22Rv1 (cell line): ENCODE data around the gene POLR2A.

Experiments
- H3K27ac ChIP-seq: fragments of 450-650 bp; 2 replicates; pipeline ENCODE4 v1.5.1; 2017
- ZFX ChIP-seq: fragments of 450-650 bp; IDR thresholded peaks from 2 replicates; pipeline ENCODE4 v1.6.1; 2017; ENCODE audit warnings: antibody characterized with exemption, borderline replicate concordance
- TF ChIP-seq, protein P1 (sequence below): fragments of 450-650 bp; IDR thresholded peaks from 2 replicates; pipeline ENCODE4 v1.5.1; 2017; ENCODE audit warnings: mild to moderate bottlenecking

POLR2A gene

DNA sequence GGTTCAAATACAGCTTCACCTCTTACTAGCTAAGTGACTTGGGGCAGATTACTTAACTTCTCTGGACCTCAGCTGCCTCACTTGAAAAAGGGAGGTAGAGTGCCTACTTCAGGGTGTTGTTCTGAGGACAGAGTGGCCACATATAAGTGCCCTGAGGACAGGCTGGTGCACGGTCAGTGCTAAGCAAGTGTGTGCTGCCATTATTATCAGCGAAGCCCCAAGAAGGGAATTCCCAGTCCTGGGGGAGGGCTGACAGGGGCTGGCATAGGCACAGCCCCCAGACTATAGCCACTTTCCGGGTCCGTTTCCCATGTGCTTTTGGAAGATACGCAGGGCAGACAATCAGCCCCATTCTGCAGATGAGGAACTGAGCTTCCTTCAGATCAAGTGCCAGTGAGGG lies 7.2 kb upstream of the POLR2A start:
- H3K27ac ChIP-seq = peak overlapping the region; percentile 25; the same call in 1 of the 2 replicates
- TF ChIP-seq, protein P1, sequence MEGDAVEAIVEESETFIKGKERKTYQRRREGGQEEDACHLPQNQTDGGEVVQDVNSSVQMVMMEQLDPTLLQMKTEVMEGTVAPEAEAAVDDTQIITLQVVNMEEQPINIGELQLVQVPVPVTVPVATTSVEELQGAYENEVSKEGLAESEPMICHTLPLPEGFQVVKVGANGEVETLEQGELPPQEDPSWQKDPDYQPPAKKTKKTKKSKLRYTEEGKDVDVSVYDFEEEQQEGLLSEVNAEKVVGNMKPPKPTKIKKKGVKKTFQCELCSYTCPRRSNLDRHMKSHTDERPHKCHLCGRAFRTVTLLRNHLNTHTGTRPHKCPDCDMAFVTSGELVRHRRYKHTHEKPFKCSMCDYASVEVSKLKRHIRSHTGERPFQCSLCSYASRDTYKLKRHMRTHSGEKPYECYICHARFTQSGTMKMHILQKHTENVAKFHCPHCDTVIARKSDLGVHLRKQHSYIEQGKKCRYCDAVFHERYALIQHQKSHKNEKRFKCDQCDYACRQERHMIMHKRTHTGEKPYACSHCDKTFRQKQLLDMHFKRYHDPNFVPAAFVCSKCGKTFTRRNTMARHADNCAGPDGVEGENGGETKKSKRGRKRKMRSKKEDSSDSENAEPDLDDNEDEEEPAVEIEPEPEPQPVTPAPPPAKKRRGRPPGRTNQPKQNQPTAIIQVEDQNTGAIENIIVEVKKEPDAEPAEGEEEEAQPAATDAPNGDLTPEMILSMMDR = no peak
- no peak for TF ChIP-seq ZFX

DNA sequence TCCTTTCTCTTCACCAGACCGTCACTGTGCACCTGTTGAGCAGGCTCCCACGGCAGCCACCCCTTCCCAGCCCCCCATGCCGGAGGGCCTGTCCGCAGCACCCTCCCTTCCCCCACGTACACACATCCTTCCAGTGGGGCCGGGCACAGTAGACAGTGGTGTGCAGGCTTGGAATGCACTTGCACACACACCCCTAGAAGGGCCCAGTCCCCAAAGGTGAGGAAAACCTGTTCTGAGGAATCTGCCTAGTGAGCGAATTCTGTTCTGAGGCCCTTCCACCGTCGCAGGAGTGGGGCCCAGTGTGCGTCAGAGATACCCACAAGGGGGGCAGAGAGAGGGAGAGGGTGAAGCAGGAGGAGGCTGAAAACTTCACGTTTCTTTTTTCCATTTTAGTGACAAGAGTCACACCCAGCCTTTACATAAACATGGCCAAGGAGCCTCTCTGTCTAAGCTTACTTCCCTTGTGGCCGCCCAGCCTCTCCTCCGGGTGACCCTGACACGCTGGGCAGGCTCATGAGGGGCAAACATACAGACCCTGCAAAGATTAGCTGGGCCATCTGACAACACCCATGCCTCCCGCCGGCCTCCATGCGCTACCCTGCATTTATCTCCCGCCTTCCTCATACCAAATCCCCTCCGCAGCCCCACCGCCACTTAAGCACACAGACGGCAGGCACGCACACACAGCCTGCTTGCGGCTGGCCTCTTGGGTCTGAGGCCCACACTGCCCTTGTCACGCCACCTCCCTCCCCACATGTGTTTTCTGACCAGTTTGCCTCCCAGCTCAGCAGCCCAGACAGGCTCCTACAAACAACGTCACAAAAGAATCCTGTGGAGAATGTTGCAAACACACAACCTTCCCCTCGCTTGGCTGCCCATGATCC lies 6.5 kb upstream of the POLR2A start:
- TF ChIP-seq ZFX = no peak
- TF ChIP-seq, protein P1 = no peak
- peak overlapping the region; percentile 86; the same call in 1 of the 2 replicates for H3K27ac ChIP-seq

DNA sequence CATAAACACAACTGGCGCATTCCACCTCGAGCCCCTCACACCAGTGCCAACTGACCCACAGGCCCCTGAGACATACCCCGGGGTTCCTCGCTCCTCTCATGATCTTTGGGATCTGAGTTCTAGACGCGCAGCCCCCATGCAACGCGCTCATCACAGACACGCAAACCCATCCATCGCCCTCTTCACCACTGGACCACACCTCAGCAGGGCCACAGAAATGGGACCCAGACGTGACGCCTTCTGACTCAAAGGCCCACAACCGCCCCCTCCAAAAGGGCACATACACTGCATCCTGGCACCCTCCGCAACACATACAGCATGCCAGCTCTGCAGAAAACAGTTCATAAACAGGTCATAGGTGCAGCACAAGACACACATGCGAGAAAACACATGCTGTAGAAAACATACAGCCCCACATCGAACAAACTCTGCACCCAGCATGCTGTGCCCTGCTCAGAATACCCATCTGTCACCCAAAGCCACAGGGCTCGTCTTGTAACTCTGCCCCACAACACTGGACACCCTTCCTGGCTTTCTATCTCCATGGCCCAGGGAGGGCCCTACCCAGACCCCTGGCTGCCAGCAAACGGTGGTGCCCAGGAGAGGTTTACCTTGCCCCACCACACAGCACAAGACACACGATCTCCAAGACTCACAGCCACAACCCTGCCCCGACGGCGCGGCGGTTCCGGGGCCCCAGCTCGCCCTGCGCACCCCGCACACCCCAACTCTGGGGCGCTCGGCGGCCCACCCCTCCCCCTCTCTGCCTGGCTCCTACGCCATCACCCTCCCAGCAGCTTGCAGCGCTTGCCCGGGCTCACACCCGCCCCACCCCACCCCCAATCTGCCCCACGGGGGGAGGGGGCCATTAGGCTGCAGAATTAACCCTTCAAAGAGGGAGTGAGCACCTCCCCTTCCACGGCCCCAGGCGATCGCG lies 5.6 kb upstream of the POLR2A start:
- TF ChIP-seq, protein P1 = no peak
- no peak for TF ChIP-seq ZFX
- H3K27ac ChIP-seq = peak overlapping the region; percentile 86

DNA sequence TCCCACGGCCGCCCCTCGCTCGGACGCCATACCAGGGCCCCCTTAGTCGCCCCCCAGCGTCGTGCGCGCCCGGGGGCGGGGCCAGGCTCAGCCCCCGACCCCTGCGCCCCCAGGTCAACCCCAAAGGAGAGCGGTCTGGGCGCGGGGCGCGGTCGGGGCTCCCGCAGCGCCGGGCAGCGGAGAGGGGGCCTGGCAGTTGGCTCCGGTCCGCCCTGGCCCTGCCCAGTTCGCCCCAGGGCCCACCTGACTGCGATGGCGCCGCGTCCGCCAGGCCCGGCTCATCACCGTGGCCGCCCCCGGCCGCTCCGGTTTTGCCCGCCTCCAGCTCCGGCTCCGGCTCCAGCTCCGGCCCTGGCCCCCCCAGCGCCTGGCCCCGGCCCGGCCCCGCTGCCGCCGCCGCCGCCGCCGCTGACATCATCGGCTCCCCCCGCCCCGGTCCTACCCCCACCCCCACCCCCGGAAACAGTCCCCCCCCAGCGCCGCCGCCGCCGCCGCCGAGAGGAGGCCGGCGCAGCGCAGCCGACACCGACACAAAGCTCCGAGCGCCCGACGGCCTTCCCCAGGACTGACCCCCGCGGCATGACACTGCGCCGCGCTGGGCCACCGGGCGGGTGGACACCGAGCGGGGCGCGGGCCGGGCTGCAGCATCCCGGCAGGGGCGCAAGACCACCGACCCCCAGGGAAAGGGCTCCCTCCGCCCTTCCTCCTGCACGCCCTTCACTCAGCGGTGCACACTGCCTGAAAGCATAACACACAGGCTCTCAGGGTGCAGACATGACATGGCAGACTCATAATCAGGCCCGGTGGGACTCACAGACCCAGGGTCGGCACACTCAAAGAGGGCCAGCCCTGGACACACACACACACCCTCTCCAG lies 4.7 kb upstream of the POLR2A start, which contains the start of gene ZBTB4:
Gene ZBTB4, minus strand, starts transcription at position 419 of the 876 bp plus-strand sequence. CDS start 12,830 bp downstream, outside the sequence.
- H3K27ac ChIP-seq = peak within 1 kb of the TSS; percentile 86
- TF ChIP-seq, protein P1 = no peak
- no peak for TF ChIP-seq ZFX

DNA sequence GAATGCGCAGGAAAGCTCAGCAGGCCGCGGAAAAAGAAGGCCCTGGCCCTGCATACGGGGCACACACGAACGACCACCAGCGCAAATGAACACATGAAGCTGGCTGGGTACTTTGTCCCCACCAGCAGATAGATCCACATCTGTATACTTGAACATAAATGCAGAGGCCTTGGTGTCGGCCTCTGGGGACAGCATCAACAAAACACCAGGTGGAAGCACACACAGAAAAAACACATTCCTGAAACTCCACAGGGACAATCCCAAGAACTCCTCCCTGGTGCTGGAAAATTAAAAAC lies 4.1 kb upstream of the POLR2A start:
- TF ChIP-seq, protein P1 = 0 out of 2 replicates have a peak, but pooled peaks have one; percentile 3
- no peak for TF ChIP-seq ZFX
- peak overlapping the region; percentile 86 for H3K27ac ChIP-seq

DNA sequence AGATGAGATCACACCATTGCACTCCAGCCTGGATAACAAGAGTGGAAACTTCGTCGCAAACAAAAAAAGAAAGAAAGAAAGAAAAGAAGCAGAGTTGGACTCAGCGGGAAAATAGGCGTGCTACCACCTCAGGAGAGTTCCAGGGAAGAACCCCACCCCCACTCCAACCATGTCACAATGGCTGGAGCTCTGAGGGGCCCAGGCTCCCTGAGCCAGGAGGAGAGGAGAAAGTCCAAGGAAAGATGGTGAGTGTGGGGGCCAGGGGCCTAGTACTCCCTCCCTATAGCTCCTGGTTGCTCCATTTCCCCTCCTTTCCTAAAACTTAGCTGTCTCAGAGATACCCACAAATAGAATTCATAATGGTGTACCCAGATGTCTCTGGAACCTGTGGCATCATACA lies 2.9 kb upstream of the POLR2A start, which contains the start of gene SLC35G6:
Gene SLC35G6, plus strand, starts transcription at position 172 of the 400 bp plus-strand sequence. Its CDS starts 71 bp downstream, at position 243.
- peak within 1 kb of the TSS; percentile 86 for H3K27ac ChIP-seq

DNA sequence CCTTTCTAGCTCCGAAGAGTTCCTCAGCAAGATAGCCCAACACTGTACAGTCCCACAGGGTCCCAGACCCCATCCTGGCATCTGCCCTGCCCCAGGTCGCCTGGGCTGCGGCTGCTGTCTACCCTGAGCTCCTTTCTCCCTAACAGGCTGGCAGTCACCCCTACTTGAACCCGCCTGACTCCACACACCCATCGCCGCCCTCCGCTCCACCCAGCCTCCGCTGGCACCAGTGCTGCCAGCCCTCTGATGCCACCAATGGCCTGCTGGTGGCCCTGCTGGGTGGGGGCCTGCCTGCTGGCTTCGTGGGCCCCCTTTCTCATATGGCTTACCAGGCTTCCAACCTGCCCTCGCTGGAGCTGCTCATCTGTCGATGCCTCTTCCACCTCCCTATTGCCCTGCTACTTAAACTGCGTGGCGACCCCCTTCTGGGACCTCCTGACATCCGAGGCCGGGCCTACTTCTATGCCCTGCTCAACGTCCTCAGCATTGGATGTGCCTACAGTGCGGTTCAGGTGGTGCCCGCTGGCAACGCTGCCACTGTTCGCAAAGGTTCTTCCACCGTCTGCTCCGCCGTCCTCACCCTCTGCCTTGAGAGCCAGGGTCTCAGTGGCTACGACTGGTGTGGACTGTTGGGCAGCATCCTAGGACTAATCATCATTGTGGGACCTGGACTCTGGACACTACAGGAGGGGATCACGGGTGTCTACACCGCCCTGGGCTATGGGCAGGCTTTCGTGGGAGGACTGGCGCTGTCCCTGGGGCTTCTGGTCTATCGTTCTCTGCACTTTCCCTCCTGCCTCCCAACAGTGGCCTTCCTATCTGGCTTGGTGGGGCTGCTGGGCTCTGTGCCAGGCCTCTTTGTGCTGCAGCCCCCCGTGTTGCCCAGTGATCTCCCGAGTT lies 2.1 kb upstream of the POLR2A start:
- peak overlapping the region; percentile 18; the same call in 1 of the 2 replicates for H3K27ac ChIP-seq

DNA sequence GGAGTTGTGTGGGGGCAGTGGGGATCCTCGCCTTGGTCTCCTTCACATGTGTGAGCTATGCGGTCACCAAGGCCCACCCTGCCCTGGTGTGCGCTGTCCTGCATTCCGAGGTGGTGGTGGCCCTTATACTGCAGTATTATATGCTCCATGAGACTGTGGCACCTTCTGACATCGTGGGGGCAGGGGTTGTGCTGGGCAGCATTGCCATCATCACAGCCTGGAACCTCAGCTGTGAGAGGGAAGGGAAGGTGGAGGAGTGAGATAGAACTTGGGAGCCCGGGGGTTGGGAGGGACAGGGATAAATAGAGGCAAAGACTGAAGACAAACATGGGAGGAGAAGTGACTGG lies 1.5 kb upstream of the POLR2A start:
- H3K27ac ChIP-seq = peak overlapping the region; percentile 97
